ENCODE results near the gene CNTNAP3.
"Not testable (repeated sequence)": the region's sequence is repeated elsewhere in the genome, so short reads cannot be mapped to it uniquely, and the experiment has no call there.

Gene CNTNAP3

GRCh38 chr9:39108145-39108544, 179.8 kb downstream of the CNTNAP3 start:
- no peak for DNase-seq (ENCODE audit: extremely low spot score)
- no peak for TF ChIP-seq ZNF384 (IDR thresholded peaks at IDR 0.05)
- no peak for TF ChIP-seq BHLHE40 (IDR thresholded peaks at IDR 0.05; ENCODE audit: borderline replicate concordance)
- TF ChIP-seq PKNOX1 (IDR thresholded peaks at IDR 0.05): no peak
- no peak for TF ChIP-seq LEF1 (IDR thresholded peaks at IDR 0.05; ENCODE audit: borderline replicate concordance)
- TF ChIP-seq HDGF (IDR thresholded peaks at IDR 0.05; ENCODE audit: borderline replicate concordance): no peak
- TF ChIP-seq FOXA1 (IDR thresholded peaks at IDR 0.05): no peak
- TF ChIP-seq NFRKB (IDR thresholded peaks at IDR 0.05): no peak
- no peak for TF ChIP-seq L3MBTL2 (conservative IDR thresholded peaks at IDR 0.05)
- no peak for TF ChIP-seq CTBP1 (IDR thresholded peaks at IDR 0.05; ENCODE audit: borderline replicate concordance)
- no peak for TF ChIP-seq ELF4 (IDR thresholded peaks at IDR 0.05)
- TF ChIP-seq SP1 (IDR thresholded peaks at IDR 0.05): no peak
- no peak for TF ChIP-seq ARNT (IDR thresholded peaks at IDR 0.05)
- TF ChIP-seq SUZ12 (IDR thresholded peaks at IDR 0.05): no peak
- no peak for TF ChIP-seq FOXK2 (IDR thresholded peaks at IDR 0.05)
- no peak for TF ChIP-seq FOXM1 (IDR thresholded peaks at IDR 0.05; ENCODE audit: borderline replicate concordance)
- TF ChIP-seq TARDBP (IDR thresholded peaks at IDR 0.05): no peak
- CTCF ChIA-PET: no interaction called here
- POLR2A ChIA-PET: no interaction called here

DNA sequence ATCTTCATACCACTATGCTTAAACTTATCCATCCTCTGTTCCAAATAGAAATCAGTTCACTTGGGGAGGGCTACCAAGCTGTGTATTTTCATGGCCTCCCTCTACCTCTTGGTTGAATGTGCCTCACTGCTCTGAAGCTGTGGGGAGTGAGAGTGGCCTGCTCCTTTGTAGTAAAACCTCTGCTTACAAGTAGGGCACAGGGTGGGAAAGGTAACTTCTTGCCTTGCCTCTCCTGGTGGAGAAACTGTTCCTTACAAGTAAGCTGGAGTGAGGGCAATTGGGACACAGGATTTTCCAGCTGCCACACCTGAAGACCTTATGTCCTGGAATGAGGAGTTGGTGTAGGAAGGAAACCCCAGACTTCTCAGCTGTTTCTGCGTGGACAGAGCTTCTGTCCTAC, 190.8 kb downstream of the CNTNAP3 start:
- CTCF ChIA-PET; DNase-seq (ENCODE audit: extremely low spot score); POLR2A ChIA-PET: not testable (repeated sequence)

- POLR2A ChIA-PET; CTCF ChIA-PET; DNase-seq (ENCODE audit: extremely low spot score): not testable (repeated sequence)
These were observed 202.7 kb downstream of the CNTNAP3 start for GRCh38 chr9:39085311-39085710.

GRCh38 chr9:39082574-39082973, 205.4 kb downstream of the CNTNAP3 start:
- DNase-seq (ENCODE audit: extremely low spot score); CTCF ChIA-PET; POLR2A ChIA-PET: not testable (repeated sequence)

DNA sequence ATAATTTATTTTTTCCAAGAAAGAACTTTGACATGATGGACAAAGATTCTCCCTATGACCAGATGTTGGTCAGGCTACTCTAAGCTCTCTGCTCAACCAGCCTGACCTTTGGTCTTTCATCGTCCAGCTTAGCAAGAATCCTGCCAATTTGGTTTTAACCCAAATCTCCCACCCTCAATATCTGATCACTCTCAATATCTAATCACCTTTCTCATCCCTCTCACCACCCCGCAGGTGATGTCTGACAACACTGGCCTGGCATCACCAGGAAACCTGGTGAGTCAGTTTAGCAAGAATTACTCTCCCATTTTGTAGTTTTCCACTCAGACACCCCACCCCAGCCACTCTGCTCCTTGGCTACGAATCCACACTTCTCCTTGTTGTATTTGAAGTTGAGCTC, 207.9 kb downstream of the CNTNAP3 start:
- CTCF ChIA-PET; DNase-seq (ENCODE audit: extremely low spot score); POLR2A ChIA-PET: not testable (repeated sequence)

DNA sequence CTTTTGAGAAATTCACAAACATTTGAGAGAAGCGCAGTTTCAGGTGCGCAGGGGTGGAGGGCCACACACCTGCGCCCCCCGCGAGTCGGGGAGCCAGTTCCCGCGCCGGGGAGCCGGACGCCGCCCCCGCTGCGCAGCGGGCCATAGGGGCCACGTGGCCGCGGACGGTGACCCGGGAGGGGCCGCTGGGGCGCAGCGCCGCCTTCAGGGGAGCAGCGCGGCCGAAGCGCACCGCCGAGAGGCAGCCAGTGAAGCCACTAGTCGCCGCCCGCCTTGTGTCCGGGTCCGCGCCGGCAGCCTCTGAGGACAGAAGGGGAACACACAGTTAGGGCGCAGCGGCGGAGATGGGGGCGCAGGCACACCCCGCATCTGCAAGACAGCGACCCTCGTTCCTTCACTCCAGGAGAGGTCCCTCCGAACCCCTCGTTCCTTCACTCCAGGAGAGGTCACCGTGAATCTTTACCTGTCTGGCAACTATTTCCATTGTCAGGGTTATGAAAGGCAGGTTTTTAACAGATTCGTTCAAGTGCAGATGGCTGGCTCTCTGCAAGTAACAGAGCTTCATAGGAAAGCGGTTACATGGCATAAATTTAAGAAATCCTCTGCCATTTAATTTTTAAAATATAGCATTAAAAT, 209.2 kb downstream of the CNTNAP3 start:
- POLR2A ChIA-PET: not testable (repeated sequence)

DNA sequence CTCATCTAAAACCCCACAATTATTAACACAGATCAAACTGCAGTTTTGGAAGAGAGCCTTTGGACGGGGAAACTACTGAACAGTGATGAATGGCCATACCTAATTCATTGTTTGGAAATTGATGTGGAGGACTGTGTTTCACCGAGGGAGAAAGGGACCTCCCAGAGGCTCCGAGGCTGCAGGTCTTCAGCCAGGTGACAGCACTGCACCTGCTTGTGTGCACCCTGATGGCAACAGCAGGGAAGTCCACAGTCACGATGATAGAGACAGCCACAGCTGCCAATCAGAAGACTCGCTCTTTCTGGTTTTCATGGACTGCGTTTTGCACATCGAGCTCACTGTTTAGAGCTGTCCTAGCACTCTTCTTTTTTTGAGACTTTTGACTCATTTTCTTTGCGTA, 214.4 kb downstream of the CNTNAP3 start:
- CTCF ChIA-PET; POLR2A ChIA-PET; DNase-seq (ENCODE audit: extremely low spot score): not testable (repeated sequence)

More for the DNA sequence above, 209.2 kb downstream of the CNTNAP3 start:
- CTCF ChIA-PET; DNase-seq (ENCODE audit: extremely low spot score): not testable (repeated sequence)

DNA sequence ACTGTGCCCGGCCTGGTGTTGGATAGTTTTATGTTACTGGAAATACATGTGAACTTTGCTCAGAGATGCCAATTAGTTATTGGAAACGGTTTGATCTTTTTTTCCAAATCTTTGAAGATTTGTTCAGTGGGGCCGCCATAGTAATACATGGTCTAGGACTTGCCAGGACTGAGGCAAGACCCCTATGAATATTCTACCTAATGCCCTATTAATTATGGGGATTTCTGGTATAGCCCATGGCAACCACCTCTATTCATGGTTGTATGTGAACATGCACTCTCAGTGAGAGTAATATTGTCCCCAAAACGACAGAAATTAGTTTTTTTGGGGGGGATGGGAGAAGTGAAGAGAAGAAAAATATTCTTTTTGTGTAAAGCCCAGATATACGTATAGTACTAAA, 220.3 kb downstream of the CNTNAP3 start:
- POLR2A ChIA-PET; CTCF ChIA-PET; DNase-seq (ENCODE audit: extremely low spot score): not testable (repeated sequence)

DNA sequence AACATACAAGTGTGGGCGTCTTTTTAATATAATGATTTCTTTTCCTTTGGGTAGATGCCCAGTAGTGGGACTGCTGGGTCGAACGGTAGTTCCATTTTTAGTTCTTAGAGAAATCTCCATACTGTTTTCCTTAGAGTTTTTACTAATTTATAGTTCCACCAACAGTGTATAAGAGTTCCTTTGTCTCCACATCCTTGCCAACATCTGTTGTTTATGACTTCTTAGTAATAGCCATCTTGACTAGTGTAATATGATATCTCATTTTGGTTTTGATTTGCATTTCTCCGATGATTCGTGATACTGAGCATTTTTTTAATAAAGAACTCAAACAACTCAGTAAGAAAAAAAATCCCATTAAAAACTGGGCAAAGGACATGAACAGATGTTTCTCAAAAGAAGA, 225.0 kb downstream of the CNTNAP3 start:
- CTCF ChIA-PET; POLR2A ChIA-PET; DNase-seq (ENCODE audit: extremely low spot score): not testable (repeated sequence)

- DNase-seq (ENCODE audit: extremely low spot score); CTCF ChIA-PET; POLR2A ChIA-PET: not testable (repeated sequence)
These were observed 233.5 kb downstream of the CNTNAP3 start for GRCh38 chr9:39054453-39054852.

DNA sequence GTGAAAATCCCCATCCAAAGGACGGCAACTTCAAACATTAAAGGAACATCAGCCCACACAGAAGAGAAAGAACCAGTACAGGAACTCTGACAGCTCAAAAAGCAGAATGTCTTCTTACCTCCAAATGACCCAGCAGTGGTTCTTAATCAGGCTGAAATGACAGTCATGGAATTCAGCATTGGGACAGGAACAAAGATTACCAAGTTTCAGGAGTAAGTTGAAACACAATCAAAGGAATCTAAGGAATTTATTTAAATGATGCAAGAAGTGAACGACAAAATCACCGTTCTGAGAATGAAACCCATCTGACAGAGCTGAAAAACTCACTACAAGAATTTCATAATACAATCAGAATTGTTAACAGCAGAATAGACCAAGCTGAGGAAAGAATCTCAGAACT, 241.1 kb downstream of the CNTNAP3 start:
- CTCF ChIA-PET; DNase-seq (ENCODE audit: extremely low spot score); POLR2A ChIA-PET: not testable (repeated sequence)

DNA sequence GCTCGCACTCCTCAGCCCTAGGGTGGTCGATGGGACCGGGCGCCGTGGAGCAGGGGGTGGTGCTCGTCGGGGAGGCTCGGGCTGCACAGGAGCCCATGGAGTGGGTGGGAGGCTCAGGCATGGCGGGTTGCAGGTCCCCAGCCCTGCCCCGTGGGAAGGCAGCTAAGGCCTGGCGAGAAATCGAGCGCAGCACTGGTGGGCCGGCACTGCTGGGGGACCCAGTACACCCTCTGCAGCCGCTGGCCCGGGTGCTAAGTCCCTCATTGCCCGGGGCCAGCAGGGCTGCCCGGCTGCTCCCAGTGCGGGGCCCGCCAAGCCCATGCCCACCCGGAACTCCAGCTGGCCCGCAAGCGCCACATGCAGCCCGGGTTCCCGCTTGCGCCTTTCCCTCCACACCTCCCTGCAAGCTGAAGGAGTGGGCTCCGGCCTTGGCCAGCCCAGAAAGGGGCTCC, 245.6 kb downstream of the CNTNAP3 start:
- POLR2A ChIA-PET; CTCF ChIA-PET; DNase-seq (ENCODE audit: extremely low spot score): not testable (repeated sequence)

GRCh38 chr9:39041774-39042173, 246.2 kb downstream of the CNTNAP3 start:
- CTCF ChIA-PET; DNase-seq (ENCODE audit: extremely low spot score); POLR2A ChIA-PET: not testable (repeated sequence)

GRCh38 chr9:39039148-39039547, 248.8 kb downstream of the CNTNAP3 start:
- POLR2A ChIA-PET; CTCF ChIA-PET; DNase-seq (ENCODE audit: extremely low spot score): not testable (repeated sequence)

DNA sequence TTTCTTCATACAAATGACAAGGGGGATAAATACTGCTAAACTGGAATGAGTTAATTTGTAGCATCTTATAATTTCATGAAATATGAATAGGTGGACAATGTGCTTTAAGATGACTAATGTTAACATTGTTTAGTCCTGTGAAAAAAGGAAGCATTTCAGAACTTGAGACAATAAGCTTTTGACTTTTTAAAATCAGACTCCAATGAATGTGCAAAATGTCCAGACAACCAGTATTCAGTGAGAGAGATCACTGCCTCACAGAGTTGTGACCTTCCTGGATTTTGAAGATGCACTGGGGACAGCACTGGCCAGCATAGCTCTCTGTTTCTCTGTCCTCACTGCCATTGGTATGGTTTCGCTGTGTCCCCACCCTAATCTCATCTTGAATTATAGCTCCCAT, 249.7 kb downstream of the CNTNAP3 start:
- CTCF ChIA-PET; DNase-seq (ENCODE audit: extremely low spot score); POLR2A ChIA-PET: not testable (repeated sequence)

DNA sequence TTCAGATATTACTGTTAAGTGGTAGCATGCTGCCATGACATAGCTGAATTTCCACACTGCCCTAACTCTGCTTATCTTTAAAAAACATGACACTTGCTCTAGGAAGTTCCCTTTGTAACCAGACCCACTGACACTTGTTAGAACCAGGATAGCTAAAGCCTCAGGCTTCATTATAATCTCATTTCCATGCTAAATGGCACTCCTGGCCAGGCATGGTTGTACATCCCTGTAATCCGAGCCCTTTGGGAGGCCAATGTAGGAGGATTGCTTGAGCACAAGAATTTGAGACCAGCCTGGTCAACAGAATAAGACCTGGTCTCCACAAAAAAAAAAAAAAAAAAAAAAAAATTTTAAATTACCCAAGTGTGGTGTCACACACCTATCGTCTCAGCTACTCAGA, 254.1 kb downstream of the CNTNAP3 start:
- DNase-seq (ENCODE audit: extremely low spot score); POLR2A ChIA-PET; CTCF ChIA-PET: not testable (repeated sequence)

Data from HEK293T (cell line).